Astrocyte of the spinal cord (primary cell): ENCODE measurements around the gene EXOC4.

ENCODE experiments used
- DNase-seq: peaks from one replicate; pipeline ENCODE4 v3.0.0; 2011; ENCODE audit warnings: low read depth, low spot score
- H3K4me3 ChIP-seq: 2 replicates; pipeline ENCODE4 v1.5.1; 2011; ENCODE audit warnings: low read depth, mild to moderate bottlenecking, low read length, moderate library complexity
- in situ Hi-C: cut with HindIII; loops from 2 replicates; pipeline ENCODE4 v1.10.0; 2017; ENCODE audit warnings: low sequenced_read_pairs
- TF ChIP-seq, protein P1 (sequence below): IDR thresholded peaks from 2 replicates; pipeline ENCODE4 v1.5.1; 2012; ENCODE audit warnings: low read depth, mild to moderate bottlenecking, low read length, inconsistent platforms

Gene EXOC4

DNA sequence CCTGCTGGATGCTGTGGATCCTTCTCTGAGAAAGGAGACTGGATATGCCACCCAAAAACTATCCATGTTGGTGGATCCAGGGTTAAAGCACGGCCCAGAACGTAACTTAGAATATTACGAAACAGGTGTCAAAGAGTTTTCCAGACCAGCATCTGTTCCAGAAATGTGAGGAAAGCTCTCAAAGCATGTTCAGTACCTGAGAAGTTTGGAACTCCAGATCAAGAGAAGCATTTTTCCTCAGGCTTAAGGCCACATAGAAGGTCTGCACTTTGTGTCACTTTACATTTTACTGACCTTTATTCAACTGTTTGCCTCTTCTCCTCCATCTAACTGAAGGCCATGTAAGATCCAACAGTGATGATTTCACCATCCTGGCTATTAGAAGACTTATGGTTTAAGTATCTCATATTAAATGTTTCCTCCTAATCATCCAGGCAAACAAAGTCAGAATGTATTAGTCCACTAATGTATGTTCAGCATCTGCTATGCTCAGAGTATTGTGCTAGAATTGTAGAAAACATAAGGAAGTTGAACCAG lies 533.6 kb downstream of the EXOC4 start:
- in situ Hi-C loops, result no loop called here
- H3K4me3 ChIP-seq, result no peak overlapping the region
- TF ChIP-seq, protein P1, sequence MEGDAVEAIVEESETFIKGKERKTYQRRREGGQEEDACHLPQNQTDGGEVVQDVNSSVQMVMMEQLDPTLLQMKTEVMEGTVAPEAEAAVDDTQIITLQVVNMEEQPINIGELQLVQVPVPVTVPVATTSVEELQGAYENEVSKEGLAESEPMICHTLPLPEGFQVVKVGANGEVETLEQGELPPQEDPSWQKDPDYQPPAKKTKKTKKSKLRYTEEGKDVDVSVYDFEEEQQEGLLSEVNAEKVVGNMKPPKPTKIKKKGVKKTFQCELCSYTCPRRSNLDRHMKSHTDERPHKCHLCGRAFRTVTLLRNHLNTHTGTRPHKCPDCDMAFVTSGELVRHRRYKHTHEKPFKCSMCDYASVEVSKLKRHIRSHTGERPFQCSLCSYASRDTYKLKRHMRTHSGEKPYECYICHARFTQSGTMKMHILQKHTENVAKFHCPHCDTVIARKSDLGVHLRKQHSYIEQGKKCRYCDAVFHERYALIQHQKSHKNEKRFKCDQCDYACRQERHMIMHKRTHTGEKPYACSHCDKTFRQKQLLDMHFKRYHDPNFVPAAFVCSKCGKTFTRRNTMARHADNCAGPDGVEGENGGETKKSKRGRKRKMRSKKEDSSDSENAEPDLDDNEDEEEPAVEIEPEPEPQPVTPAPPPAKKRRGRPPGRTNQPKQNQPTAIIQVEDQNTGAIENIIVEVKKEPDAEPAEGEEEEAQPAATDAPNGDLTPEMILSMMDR, result no peak
- no peak for DNase-seq

DNA sequence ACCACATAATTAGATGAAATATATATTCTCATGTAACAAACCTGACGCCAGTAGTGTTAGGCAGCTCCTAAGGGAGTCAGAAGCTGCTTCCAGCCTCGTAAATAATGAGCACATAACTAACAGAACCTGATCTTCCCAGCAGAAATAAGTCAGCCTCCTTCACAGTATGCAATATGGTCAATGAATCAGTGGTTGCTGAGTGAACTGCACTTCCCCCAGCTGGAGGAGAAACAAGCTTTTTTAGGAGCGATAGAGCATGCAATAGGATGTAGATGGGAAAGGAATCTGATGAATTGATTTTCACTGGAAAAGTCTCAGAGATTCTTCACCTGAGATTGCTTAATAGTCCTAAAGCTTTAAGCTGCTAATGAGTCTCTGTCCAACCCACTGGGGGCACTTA lies 537.1 kb downstream of the EXOC4 start:
- TF ChIP-seq, protein P1, result no peak
- no peak for DNase-seq
- in situ Hi-C loops, result no loop called here
- no peak overlapping the region for H3K4me3 ChIP-seq

DNA sequence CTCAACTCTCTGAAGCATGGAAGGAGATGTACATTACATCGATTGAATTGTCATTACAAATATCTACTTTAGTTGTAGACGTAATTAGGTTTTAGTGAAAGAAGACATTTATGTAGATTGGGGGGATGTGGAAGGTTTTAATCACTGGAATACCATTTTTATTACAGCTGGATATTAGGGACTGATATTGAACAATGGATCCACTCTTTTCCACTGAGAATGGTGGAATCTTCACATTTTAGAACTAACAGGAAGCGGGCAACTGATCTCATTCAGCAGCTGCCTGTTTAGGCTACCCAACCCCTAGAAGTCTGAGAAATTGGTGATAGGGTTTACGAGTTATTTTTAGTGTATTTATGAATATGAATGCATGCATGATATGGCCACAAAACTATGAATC lies 538.0 kb downstream of the EXOC4 start:
- no peak overlapping the region for H3K4me3 ChIP-seq
- TF ChIP-seq, protein P1, result no peak
- no peak for DNase-seq
- in situ Hi-C loops, result no loop called here

DNA sequence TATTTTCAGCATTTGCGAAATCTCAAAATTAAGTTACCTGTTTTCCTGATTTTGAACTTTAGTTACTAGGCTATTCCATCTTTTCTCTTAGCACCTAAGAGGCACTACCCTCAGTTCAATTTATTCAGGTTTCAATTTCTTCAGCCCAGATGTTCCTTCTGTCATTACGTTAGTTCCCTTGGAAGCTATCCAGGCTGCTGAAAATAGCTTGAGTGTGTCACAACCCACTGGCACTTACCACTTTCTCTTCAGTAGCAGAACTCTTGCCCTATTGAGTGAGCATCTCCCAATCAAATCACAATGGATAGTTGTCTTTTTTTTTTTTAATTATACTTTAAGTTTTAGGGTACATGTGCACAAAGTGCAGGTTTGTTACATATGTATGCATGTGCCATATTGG lies 541.6 kb downstream of the EXOC4 start:
- in situ Hi-C loops, result no loop called here
- no peak for DNase-seq
- no peak overlapping the region for H3K4me3 ChIP-seq
- TF ChIP-seq, protein P1, result no peak

DNA sequence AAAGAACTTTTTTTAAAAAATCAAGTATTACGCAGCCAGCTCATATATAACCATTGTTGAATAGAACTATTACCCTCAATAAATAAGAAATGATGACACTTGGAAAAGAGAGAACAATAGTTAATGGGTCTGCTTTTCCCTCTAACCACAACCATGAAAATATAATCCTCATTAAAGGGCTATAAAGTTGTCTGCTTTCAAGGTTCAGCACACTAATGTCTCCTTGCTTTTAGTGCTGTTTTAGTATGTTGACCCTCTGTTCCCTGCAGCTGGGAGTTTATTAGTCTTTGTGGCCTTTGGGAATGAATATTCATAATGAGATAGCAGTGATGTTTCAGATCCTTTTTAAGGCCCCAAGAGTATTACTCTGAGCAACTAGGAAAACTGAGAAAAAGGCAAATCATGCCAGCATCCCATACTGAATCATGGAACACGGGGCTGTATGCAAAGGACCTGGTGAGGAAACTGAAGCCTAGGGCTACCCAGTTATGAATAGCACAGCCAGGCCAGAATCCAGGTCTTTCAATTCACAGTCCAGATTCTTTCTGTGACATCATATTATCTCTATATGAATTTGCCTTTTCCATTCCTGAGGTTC lies 542.3 kb downstream of the EXOC4 start:
- no peak overlapping the region for H3K4me3 ChIP-seq
- TF ChIP-seq, protein P1, result no peak
- in situ Hi-C loops, result no loop called here
- DNase-seq, result no peak

DNA sequence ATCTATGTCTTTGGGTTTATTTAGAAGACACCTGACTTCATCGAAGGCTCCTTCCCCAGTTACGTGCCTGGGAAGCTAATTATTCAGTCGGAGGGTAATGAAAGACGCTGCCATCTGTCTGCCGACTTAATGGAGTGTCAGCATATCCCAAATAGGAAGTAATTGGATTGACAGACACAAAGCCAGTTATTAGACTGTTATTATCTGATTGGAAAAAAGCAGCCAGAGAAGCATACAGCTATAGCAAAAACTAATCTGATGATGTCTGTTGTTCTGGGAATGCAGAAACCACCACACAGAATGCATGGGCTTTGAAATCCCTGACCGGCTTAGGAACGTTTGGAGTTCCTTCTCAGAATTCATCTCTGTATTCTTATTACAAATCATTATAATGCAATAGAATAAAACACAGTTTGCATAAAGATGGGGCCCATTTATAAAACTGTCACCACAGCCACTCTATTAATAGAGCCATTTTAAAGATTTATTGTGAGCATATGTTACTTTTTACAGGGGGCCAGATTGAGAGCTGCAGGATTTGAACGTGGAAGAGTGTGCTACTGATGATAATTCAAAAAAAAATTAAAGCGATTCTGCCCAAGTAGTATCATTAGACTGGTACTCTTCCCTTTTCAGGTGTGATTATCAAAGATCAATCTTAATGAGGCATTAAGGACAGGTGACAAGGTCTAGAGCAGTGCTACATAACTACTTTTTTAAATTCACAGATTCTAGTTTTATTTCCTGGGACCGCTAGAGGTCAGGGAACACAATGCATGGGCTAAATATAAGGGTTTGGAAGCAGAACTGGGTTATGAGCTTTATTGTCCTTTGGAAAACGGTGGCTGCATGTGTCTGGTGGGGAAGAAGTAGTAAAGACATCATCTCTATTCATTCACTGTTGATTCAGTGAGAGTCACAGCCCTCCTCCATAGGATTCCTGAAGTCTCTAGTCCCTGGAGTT lies 544.2 kb downstream of the EXOC4 start:
- no peak overlapping the region for H3K4me3 ChIP-seq
- in situ Hi-C loops, result no loop called here
- TF ChIP-seq, protein P1, result no peak
- DNase-seq, result no peak
